Body of pancreas (tissue), 4 donors: ENCODE measurements around the gene SOWAHA.

Experiments
- CTCF ChIP-seq, 7 experiments: fragments of 450-650 bp in 4 of 7; fragments of 200-600 bp in 3 of 7; sonication (generic) in 3 of 7; IDR thresholded peaks; one replicate each; pipeline ENCODE4 v1.5.1; 2016 to 2019; ENCODE audit warnings: antibody characterized with exemption in 7 of 7
- POLR2A ChIP-seq, 3 donors: fragments of 450-650 bp; IDR thresholded peaks; one replicate each; pipeline ENCODE4 v1.6.1; 2016; ENCODE audit warnings: antibody characterized with exemption in 3 of 3, mild to moderate bottlenecking in 2 of 3

- no peak for TF ChIP-seq CTCF (IDR thresholded peaks at IDR 0.05)
- TF ChIP-seq POLR2A (IDR thresholded peaks at IDR 0.05): no peak
Observed at GRCh38 chr5:132764051-132764450, 49.1 kb upstream of the SOWAHA start.
